Muscle layer of colon (tissue), 2 donors: Measurements from ENCODE around the gene SYT1.

ENCODE experiments used
- H3K27ac ChIP-seq: one replicate; pipeline ENCODE4 v1.7.0; 2013; ENCODE audit warnings: low read depth, mild to moderate bottlenecking, low read length, moderate library complexity
- H3K27me3 ChIP-seq, 2 donors: one replicate each; pipeline ENCODE4 v1.7.0; 2013; ENCODE audit warnings: low read length in 2 of 2, mild to moderate bottlenecking in 2 of 2; ENCODE audit not compliant: insufficient read depth in 2 of 2, control insufficient read depth in 1 of 2
- H3K36me3 ChIP-seq: one replicate; pipeline ENCODE4 v1.7.0; 2013; ENCODE audit warnings: mild to moderate bottlenecking, low read length; ENCODE audit not compliant: insufficient read depth
- H3K4me1 ChIP-seq: one replicate; pipeline ENCODE4 v1.7.0; 2013; ENCODE audit warnings: mild to moderate bottlenecking, low read length; ENCODE audit not compliant: insufficient read depth
- H3K4me3 ChIP-seq, 2 donors: one replicate each; pipeline ENCODE4 v1.7.0; 2013; ENCODE audit warnings: low read length in 2 of 2, low read depth in 1 of 2, mild to moderate bottlenecking in 1 of 2, moderate library complexity in 1 of 2
- H3K9ac ChIP-seq: one replicate; pipeline ENCODE4 v1.7.0; 2013; ENCODE audit warnings: low read length
- H3K9me3 ChIP-seq: one replicate; pipeline ENCODE4 v1.7.0; 2013; ENCODE audit warnings: mild to moderate bottlenecking, low read length
- donor health status: abdominal sarcoma.
- donor health status: Adenocarcinoma of cecum.

Gene SYT1

DNA sequence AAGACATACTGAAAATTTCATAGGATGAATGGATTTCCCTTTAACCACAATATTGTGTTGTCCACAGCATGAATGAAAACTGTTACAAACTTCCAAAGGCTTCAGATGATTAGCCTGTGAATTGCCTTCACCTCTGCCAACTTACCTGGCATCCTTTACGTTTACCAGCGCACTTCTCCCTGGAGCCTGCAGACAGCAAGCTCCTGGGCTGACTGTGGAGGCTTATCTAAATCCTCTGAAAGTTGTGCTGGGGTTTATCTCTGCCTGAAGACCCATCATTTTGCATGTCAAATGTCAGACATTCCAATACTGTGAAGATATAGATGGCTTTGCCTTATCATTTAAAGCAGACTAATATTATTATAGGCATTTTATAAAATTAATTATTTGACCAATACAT, 403.0 kb downstream of the SYT1 start:
- Histone ChIP-seq H3K27ac (no peak overlapping the region), H3K36me3 (no peaks in the 10 kb centered on the region), H3K4me3 (no peak overlapping the region), H3K9me3 (no peaks in the 10 kb centered on the region), H3K9ac (no peak overlapping the region), H3K4me1 (no peaks in the 10 kb centered on the region), H3K27me3 (no peaks in the 10 kb centered on the region)

DNA sequence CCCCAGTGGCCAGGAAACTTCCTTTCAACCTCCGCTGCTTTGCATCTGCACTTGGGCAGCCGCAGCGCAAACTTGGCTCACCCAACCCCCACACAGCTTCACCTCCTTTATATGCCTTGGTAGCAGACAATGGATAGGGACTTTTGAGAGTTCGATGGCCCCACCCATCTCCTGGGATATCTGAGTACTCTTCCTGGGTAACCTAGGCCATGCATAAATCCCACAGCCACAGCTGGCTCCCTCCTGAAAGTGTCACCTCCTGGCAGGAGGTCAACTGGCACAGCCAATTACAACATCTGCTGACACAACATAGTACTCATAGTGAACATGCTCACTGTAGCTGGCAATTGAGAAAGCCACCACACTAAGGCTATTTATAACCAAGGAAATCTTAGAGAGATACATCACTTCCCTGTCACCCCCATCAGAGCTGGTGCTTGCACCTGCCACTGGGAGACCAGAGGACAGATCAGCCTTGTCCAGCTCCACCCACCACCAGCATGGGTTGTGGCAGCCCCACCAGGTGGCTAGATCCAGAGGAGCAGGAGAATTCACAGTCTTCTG, 410.0 kb downstream of the SYT1 start:
- Histone ChIP-seq H3K27ac (no peak overlapping the region), H3K9ac (no peak overlapping the region), H3K9me3 (no peaks in the 10 kb centered on the region), H3K36me3 (no peaks in the 10 kb centered on the region), H3K27me3 (no peaks in the 10 kb centered on the region), H3K4me3 (no peak overlapping the region), H3K4me1 (no peaks in the 10 kb centered on the region)

GRCh38 chr12:79275631-79276030, 411.1 kb downstream of the SYT1 start:
- no peak overlapping the region for H3K27ac ChIP-seq
- no peaks in the 10 kb centered on the region for H3K27me3 ChIP-seq
- no peaks in the 10 kb centered on the region for H3K4me1 ChIP-seq
- H3K9me3 ChIP-seq: no peaks in the 10 kb centered on the region
- H3K36me3 ChIP-seq: no peaks in the 10 kb centered on the region
- no peak overlapping the region for H3K9ac ChIP-seq
- no peak overlapping the region for H3K4me3 ChIP-seq

GRCh38 chr12:79283364-79283763, 418.8 kb downstream of the SYT1 start:
- Histone ChIP-seq H3K36me3 (no peaks in the 10 kb centered on the region), H3K27me3 (no peaks in the 10 kb centered on the region), H3K4me3 (no peak overlapping the region), H3K4me1 (no peaks in the 10 kb centered on the region), H3K9me3 (no peaks in the 10 kb centered on the region), H3K27ac (no peak overlapping the region), H3K9ac (no peak overlapping the region)

DNA sequence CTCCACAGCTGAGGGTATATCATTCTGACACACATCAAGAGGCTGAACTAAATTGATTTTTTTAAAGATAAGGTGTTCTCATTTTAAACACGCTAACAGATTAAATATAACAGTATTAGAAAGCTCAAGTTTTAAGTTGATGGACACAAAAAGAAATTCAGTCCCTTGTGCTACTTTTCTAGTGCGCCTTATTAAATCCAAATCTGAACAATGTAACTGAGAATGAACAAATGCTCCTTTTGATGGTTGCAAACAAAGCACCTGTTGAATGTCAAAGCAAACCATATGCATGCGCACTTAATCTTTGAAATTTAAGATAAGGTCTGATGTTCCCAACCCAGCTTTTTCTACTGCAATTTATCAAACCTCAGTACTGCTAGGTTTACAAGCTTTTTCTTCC, 424.3 kb downstream of the SYT1 start:
- Histone ChIP-seq H3K27me3 (no peaks in the 10 kb centered on the region), H3K27ac (no peak overlapping the region), H3K9ac (no peak overlapping the region), H3K9me3 (no peaks in the 10 kb centered on the region), H3K36me3 (no peaks in the 10 kb centered on the region), H3K4me1 (no peaks in the 10 kb centered on the region), H3K4me3 (no peak overlapping the region)

- no peaks in the 10 kb centered on the region for H3K4me1 ChIP-seq
- H3K4me3 ChIP-seq: no peak overlapping the region
- no peaks in the 10 kb centered on the region for H3K27me3 ChIP-seq
- no peaks in the 10 kb centered on the region for H3K36me3 ChIP-seq
- no peaks in the 10 kb centered on the region for H3K9me3 ChIP-seq
- no peak overlapping the region for H3K27ac ChIP-seq
- H3K9ac ChIP-seq: no peak overlapping the region
Observed at GRCh38 chr12:79291711-79292110, 427.1 kb downstream of the SYT1 start.

DNA sequence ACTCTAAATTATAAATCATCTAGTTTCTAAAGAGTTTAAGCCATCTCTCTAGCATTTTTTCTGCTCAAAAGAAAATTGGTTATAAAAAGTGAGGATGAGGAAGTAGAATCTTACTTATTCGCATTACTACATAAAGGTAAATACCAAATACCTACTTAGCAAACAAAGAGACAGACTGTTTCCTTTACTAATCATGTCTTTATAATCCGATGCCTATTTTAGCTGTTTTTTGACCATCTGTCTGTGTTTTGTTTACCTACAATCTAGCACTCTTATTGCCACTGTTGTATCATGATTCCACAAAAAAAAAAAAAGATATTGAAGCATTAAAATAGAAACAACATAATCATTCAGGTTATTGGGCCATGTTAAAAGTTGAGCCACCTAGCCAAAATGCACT, 430.0 kb downstream of the SYT1 start:
- H3K4me3 ChIP-seq: no peak overlapping the region
- no peaks in the 10 kb centered on the region for H3K27me3 ChIP-seq
- no peaks in the 10 kb centered on the region for H3K4me1 ChIP-seq
- no peaks in the 10 kb centered on the region for H3K9me3 ChIP-seq
- H3K27ac ChIP-seq: no peak overlapping the region
- no peaks in the 10 kb centered on the region for H3K36me3 ChIP-seq
- no peak overlapping the region for H3K9ac ChIP-seq

DNA sequence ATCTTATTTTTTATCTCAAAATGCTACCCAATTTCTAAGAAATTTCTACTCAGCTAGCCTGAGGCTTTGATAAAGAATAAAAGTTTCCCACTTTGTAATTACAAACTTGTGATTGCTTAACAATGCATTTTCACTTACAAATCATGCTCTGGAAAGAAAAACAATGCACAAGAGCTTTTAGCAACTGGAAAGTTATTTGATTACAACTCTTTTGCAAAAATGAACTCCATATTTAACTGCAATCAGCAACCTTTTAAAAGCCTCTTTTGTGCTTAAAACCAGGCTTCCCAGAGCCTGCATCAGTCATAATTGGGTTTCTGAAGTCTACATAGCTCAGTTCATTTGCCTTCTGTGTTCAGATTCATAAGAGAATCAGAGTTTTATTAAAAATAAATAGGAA, 431.0 kb downstream of the SYT1 start:
- no peaks in the 10 kb centered on the region for H3K4me1 ChIP-seq
- H3K36me3 ChIP-seq: no peaks in the 10 kb centered on the region
- no peaks in the 10 kb centered on the region for H3K27me3 ChIP-seq
- no peaks in the 10 kb centered on the region for H3K9me3 ChIP-seq
- H3K4me3 ChIP-seq: no peak overlapping the region
- H3K27ac ChIP-seq: no peak overlapping the region
- H3K9ac ChIP-seq: no peak overlapping the region

DNA sequence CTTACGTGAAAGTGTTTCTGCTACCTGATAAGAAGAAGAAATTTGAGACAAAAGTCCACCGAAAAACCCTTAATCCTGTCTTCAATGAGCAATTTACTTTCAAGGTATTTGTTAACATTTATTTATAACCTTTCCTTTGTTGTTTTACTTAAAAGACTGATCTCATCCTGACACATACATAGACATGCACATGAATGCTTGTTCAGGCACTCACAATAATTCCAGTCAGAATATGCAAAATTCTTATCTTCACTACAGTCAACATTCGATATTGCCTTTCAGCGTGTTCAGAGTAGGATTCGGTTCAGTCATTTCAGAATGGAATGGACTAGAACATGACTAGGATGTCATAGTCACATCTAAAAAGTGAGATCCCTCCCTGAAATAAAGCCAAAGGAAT, 431.6 kb downstream of the SYT1 start:
- H3K36me3 ChIP-seq: no peaks in the 10 kb centered on the region
- H3K27me3 ChIP-seq: no peaks in the 10 kb centered on the region
- no peaks in the 10 kb centered on the region for H3K9me3 ChIP-seq
- H3K9ac ChIP-seq: no peak overlapping the region
- no peak overlapping the region for H3K4me3 ChIP-seq
- no peaks in the 10 kb centered on the region for H3K4me1 ChIP-seq
- no peak overlapping the region for H3K27ac ChIP-seq

- Histone ChIP-seq H3K27ac (no peak overlapping the region), H3K4me3 (no peak overlapping the region), H3K9me3 (no peaks in the 10 kb centered on the region), H3K9ac (no peak overlapping the region), H3K27me3 (no peaks in the 10 kb centered on the region), H3K36me3 (no peaks in the 10 kb centered on the region), H3K4me1 (no peaks in the 10 kb centered on the region)
Observed at GRCh38 chr12:79296871-79297270, 432.3 kb downstream of the SYT1 start.

DNA sequence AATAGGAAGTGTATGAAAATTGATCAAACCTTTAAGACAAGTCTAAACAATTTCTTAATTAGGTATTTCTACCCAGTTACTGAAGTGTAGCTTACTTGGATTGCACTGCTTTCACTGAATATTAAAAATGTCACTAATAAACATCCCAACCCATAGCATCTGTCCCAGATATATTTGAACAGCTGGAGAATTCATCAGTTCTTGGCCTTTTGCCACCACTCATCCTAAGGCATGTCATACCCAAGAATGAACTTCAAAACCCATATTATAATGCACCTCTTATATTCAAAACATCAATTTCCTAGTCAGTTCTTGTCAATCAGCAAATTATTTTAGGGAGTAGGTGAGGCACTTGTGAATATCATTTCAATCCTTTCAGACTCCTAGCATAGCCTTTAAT, 433.9 kb downstream of the SYT1 start:
- H3K36me3 ChIP-seq: no peaks in the 10 kb centered on the region
- no peaks in the 10 kb centered on the region for H3K9me3 ChIP-seq
- H3K27me3 ChIP-seq: no peaks in the 10 kb centered on the region
- no peaks in the 10 kb centered on the region for H3K4me1 ChIP-seq
- H3K9ac ChIP-seq: no peak overlapping the region
- no peak overlapping the region for H3K4me3 ChIP-seq
- no peak overlapping the region for H3K27ac ChIP-seq

DNA sequence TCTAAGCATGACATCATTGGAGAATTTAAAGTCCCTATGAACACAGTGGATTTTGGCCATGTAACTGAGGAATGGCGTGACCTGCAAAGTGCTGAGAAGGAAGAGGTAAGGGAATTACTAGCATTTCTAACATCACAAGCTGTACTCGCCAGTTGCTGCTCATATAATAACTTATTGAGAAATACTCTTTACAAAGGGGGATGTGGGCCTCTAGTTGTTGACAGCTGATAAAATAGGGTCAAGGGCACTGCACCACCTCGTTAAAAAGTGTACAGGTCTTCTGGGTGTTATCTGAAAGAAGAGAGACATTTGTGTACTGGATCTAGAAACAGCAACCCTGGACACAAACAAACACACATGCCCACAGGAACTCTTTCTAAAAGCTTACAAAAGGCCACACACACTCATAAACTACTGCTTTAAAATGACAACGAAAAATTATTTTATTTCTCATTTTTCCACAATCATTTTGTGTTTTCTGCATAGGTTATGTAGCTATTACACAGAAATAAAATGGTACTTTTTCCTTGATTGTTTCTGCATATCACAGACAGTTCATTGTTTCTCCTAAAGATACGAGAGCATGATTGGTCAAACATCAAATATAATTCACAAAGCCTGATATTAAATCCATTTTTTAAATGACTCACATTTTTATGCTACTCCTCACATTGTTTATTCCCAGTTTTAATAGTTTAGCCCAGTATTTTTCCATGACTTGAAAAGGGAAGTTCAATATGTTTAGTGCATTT, 435.0 kb downstream of the SYT1 start:
- Histone ChIP-seq H3K9me3 (no peaks in the 10 kb centered on the region), H3K4me1 (no peaks in the 10 kb centered on the region), H3K36me3 (no peaks in the 10 kb centered on the region), H3K4me3 (no peak overlapping the region), H3K9ac (no peak overlapping the region), H3K27ac (no peak overlapping the region), H3K27me3 (no peaks in the 10 kb centered on the region)
